Cerebellar nuclear complex (tissue), 1 donor: ENCODE measurements around the gene ECM1.

Source experiments
- DNase-seq, 2 experiments: peaks; one replicate each; lab custom pipeline; 2025; lab: John Stamatoyannopoulos, UW

Gene ECM1

DNA sequence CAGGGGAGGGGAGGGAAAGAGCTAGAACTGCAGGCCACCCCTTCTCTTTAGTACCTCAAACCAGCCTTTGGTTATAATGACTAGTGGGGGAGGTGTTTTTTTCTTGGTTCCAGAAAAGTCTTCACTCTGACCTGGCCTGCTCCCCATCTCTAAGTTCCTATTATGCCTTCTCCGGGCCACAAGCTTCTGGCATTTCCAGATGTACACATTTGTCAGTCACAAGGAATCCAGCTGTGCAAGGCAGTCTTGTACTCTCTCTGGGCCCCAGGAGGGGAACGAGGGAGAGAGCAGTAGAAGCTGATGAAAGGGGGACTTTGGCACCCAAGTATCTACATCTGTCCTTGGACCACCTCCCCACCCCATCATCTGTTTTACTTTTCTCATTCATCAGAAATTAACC lies 4.9 kb downstream of the ECM1 start:
- no peak for DNase-seq

DNA sequence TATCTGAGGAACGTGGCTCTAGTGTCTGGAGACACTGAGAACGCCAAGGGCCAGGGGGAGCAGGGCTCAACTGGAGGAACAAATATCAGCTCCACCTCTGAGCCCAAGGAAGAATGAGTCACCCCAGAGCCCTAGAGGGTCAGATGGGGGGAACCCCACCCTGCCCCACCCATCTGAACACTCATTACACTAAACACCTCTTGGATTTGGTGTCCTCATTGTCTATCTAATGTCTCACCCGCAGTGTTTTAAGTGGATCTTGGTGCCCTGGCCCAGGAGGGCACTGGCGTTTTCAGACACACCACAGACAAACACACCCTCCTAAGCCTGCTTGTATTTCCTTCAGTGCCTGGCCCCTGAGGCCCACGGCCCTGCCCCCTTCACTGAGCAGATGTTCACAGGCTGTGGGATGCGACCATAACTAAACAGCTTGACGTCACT lies 5.5 kb downstream of the ECM1 start:
- no peak for DNase-seq

DNA sequence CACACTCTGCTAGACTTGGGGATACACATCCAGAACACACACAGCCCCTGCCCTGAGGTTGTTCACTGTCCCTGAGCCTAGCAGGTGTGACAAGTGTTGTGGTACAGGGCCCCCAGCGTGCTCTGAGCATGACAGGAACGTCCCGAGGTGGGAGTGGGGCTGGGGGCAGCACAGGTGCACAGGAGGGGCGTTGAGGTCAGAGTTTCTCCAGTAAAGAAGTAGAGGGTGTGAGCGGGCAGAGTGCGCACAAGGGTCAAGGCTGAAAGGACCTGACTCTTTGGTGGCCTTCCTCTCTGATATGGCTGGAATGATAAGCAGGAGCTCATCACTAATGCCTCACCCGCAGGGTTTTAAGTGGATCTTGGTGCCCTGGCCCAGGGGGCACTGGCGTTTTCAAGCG lies 6.4 kb downstream of the ECM1 start:
- DNase-seq, result no peak

DNA sequence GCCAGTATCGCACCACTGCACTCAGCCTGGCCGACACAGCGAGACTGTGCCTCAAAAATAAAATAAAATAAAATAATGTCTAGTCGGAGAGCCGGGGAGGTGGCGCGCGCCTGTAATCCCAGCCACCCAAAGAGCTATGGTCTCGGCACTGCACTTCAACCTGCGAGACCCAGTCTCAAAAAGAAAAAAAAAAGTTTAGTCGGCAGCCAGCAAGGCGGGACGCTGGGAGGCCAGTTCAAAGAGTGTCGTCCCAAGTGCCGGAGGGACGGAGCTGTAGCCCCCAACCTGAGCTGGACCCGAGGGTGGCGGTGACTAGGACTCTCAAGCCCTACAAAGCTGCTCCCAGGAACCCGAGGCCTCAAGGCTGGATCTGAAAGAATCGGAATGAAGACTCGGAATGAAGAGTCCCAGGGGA lies 7.0 kb downstream of the ECM1 start:
- DNase-seq, result no peak

DNA sequence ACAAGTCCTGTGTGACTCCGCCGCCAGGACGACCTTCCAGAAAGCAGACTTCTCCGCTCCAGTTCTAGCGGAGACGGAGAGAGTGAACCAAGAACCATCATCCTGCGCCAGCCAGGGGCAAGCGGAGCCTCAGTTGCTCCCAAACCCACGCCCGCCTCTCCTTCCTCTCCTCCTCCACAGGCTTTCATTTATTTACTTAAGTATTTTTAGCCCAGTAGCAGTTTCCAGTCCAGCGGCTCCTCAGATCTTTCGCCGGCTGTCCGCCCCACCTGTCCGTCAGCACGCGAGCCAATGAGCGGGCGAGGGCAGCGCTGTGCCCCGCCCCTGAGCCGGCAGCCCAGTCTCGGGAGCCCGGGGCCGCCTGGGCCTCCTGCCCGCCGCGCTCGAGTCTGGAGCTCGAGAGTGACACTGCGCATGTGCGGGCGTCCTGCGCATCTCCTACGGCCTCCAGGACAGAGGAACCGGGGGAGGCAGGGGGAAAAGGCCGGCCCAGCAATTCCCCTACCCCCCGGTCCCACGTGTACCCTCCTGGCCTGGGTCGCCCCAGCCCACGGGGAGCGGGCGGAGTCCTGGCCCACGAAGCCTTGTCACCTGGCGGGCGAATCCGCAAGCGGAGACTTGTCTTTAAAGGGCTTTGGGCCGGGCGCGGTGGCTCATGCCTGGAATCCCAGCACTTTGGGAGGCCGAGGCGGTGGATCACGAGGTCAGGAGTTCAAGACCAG lies 7.6 kb downstream of the ECM1 start, which contains the start of gene FALEC:
Gene FALEC, plus strand, starts transcription at position 425 of the 722 bp plus-strand sequence.
- DNase-seq, result peak; percentile 80 to 87

DNA sequence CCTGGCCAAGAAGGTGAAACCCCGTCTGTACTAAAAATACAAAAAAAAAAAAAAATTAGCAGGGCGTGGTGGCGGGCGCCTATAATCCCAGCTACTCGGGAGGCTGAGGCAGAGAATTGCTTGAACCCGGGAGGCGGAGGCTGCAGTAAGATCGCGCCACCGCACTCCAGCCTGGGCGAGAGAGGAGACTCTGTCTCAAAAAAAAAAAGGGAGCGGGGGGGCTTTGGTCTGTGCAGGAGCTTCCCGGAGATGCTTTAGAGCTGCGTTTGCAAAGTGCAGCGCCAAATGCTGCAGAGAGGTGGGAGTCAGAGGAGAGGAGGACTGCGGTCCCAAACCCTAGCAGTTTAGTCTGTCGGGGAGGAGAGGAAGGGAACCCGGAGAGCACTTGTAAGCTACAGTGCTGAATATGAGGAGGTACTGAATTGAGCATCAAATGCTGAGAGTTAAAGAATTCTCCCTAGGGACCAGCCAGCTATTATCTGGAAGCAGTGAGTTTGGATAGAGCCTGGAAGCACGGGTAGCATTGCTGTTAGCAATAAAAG lies 8.2 kb downstream of the ECM1 start:
- no peak for DNase-seq

DNA sequence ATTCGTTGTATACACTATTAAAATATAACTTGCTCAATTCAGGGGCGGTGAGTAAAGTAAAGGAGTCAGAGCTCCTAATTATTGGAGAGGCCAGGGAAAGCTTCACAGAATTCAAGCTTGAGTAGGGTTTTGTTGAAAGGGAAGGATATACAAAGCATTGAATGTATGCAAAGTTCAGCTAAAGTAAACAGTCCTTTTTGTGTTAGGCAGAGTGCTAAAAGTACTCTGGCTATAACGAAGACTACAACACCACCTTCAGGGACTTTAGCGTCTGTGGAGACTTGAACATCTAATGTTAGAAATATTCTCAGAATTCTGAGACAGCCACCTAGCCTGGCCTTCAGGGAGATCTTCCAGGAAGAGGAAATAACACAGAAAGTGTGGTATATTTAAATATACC lies 8.7 kb downstream of the ECM1 start:
- DNase-seq, result no peak

DNA sequence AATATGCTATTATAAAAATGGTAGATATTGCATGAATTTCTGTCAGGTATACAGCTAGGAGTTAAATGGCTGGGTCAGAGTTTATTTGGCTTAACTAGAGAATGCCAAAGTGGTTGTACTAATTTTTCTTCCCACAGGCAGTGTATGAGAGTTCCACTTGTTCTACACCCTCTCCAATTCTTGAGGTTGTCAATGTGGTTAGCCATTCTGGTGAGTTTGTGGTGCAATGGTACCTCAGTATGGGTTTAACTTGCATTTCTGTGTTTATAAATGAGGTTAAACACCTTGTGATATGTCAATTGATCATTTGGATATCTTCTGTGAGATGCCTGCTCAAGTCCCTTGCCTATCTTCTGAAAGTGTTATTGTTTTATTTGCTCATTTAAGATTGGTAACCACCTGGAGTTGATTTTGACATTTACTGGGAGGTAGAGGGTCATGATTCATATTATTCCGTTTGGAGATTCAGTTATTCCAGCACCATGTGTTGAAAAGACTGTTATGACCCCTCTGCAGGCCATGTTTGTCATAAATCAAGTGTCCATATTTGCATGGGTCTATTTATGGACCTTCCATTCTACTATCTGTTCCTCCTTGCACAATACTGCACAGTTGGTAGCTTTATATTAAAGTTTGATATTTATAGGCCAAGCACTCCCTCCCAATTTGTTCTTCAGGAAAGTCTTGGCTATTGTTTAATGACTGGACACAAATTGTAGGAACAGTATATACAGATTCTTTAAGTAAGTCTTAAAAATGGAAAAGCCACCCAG lies 13.5 kb downstream of the ECM1 start:
- DNase-seq, result no peak

DNA sequence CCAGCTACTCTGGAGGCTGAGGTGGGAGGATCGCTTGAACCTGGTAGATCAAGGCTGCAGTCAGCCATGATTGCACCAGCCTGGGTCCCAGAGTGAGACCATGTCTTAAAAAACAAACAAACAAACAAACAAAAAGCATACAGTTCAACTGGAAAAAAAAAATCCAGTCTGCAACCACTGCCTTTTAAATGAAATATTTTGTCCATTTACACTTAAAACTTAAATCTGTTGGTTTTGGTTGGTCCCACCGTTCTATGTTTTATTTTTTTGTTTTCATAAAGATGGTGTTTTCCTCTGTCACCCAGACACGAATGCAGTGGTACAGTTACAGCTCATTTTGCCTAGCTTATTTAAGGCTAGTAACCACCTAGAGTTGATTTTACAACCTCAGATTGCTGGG lies 17.4 kb downstream of the ECM1 start:
- DNase-seq, result no peak

DNA sequence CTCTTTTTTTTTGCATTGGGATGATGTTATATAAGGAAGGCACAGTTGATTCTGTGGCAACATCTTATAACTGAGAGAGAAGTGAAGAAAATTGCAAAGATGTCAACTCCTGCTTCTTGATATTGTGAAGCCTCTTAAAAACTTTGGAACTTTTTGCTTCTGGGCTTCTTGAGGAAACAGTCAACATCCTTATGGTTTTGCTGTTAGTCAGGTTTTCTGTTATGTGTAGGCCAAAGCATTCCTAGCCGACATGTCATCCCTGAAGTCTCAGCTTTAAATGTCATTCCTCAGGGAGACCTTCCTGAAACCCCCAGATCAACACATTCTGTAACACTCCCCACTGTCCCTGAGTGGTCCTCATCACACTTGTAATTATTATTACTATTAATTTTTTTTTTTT lies 20.3 kb downstream of the ECM1 start:
- DNase-seq, result no peak

DNA sequence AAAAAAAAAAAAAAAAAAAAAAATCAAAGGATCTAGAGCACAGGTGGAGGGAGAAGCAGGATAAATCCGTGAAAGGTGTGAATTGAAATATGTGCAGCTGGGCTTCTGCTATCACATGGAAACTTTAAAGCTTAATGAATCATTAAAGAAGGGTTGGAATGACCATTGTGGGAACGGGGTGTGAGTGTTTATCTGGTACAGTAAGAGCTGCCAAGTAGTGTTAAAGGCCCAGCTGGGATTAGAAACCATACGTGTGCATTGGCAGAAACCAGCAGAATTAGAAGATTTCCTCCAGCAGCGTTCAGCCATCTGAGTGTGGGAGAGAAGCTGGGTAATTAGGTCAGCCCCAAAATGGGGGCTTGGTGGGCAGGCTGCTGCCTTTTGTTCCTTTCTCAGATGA lies 21.1 kb downstream of the ECM1 start:
- DNase-seq, result no peak

DNA sequence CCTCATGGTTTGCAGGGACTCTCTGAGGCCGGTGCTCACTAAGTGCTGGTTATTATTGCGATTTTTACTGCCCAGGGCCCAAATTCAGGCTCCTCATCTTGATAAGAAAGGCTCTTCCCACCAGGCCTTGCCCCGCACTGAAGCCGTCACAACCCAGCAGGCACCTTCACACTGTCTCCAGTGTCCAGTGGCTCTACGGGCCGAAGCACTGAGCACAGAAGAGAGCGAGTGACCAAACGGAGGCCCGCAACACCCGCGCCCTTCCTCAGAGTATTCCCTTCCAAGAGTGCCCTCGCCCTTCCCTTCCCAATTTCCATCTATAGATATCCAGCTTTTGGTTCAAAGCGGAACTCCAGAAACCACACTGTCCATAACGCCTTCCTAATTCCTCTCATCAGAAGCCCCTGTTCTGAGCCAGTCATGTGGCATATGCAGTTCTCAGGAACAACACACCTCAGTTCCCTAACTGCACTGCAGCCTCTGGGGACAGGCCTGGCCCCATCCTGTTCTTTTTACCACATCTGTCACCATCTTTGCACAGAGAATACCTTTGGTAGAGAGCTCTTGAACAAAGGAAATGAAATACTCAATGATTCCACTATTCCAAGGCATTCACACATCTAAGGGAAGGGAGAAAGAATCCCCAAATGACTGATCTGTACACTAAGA lies 22.7 kb downstream of the ECM1 start:
- DNase-seq, result no peak

DNA sequence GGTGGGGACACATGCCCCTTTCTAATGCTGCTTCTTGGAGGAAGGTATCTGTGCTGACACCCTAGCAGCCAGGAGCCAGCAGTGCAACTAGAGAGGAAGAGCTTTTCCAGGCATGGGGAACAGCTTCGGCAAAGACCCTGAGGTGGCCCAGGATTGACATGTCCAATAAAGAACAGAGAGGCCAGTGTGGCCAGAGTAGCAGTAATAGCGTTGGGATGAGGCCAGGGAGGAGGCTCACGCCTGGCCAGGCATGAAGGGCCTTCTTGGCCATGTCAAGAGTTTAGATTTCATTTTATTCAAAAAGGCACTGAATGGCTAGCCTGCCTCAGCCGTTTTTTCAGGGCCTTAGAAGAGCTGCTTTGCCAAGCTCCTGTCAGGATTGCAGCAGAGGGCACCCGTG lies 25.0 kb downstream of the ECM1 start:
- no peak for DNase-seq

DNA sequence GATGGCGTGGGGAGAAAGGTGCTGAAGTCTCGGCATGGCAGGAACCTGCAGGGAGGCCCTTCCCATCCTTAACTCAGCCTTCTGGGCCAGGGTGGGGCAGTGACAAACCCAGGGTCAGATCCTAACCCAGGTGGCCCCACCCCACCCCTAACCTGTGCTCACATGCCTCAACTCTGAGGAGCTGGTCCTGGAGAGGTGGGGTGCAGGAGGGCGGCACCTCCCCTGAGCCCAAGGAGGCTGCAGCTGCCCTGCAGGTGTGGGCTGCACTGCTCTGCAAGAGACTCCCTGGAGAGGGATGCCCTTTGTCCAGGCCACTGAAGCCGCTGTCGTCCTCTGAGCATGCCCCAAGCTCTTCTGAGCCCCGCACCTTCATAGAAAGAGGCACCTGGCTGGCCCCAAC lies 26.1 kb downstream of the ECM1 start:
- no peak for DNase-seq

DNA sequence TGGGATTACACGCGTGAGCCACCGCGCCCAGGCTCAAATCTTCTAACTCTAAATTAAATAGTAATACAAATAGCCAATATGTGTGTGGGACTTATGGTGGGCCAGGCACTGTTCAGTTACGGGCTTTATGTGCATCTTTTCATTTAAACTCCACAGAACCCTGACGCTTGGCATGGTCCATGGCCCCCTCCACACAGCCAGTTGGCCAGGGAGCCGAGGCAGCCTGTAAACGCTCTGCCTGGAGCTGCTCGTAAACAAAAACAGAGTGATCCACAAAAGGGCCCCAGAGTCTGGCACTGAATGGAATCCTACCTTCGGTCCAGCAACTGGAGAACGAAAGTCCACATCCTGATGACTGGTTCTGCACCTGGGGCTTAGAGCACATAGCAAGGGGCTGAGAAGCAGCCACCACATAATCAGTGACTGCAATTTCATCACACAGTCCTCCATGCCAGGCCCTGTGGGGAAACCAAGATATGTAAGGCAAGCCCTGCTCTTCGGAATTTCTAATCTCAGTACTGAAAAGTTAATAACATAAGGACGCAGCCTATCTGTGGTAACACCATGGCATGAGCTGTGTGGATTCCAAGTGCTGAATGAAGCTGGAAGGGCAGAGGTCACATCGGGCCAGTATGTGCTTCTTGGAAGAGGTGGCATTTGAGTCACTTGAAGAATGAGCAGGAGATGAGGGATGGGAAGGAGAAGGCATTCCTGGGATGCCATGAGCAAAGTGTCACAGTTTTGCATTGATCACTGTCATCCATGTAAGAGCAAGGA lies 27.8 kb downstream of the ECM1 start:
- DNase-seq, result no peak

DNA sequence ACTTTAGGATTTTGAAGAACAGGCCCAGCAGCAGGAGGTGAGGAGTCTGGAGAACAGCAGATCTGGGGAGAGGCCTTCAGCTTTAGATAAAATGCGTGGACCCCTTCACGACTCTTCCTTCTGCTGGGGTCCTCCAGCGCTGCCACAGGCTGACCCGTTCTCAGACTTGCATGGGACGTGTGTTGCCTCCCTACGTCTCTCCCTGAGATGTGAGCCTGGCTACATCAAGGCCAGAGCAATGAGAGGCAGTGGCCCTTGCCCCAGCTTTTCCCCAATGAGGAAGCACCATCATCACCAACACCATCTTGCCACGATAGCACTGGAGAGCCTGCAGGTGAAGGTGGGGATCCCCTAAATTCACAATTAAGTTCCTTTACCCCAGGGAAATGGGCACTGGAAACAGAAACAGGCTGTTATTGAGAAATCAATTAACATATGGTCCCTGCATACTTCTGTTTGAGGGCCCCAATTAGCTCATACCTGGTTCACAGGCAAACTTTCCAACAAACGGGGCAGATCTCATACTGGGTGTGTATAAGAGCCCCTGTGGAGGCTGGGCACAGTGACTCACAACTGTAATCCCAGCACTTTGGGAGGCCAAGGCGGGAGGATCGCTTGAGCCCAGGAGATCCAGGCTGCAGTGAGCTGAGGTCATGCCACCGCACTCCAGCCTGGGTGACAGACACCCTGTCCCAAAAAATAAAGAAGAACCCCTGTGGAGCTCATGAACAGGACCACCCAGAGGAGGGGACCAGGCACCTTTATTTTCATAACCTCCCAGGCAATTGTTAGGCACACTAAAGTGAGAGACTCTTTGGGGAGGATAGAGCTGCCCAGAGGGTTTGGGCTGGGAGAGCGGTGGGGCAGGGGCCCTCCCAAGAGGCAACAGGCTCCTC lies 29.2 kb downstream of the ECM1 start:
- DNase-seq, result no peak

DNA sequence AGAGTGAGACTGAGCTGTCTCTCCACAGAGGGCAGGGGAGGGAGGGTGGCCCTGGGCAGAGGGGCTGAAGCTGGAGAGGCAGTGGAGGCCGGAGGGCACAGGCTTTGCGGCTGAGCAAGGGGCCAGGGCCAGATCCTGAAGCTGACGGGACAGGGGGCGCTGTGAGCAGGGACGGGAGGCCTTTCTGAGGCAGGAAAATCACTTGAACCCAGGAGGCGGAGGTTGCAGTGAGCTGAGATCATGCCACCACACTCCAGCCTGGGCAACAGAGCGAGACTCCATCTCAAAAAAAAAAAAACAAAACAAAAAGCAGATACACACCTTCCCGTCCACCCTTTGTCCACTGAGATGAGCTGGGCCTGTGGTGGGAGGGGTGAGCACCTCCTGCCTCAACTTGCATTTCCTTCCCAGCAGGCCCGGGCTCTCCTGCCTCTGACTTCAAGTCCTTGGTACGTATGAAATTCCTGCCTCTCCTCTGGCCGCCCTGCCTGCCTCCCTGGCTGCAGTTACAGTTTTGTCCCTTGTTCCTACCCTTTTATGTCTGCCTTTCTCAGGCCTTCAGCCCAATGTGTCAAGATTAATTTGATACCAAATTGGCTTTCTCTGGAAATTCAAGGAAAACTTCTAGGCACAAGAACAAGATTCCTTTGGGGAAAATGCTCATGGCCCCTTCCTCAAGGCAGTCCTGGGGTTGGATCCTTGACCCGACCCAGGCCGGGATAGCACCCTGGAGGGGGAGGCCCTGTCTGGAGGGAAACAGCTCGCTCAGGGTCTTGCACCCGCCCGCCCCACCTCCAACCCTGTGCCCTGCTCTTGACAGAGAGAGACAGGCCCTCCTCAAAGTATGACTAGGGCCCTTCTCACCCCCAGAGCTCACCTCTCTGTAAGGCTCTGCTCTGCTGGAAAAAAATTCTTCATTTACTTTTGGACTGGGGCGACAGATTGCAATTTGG lies 30.1 kb downstream of the ECM1 start:
- no peak for DNase-seq

DNA sequence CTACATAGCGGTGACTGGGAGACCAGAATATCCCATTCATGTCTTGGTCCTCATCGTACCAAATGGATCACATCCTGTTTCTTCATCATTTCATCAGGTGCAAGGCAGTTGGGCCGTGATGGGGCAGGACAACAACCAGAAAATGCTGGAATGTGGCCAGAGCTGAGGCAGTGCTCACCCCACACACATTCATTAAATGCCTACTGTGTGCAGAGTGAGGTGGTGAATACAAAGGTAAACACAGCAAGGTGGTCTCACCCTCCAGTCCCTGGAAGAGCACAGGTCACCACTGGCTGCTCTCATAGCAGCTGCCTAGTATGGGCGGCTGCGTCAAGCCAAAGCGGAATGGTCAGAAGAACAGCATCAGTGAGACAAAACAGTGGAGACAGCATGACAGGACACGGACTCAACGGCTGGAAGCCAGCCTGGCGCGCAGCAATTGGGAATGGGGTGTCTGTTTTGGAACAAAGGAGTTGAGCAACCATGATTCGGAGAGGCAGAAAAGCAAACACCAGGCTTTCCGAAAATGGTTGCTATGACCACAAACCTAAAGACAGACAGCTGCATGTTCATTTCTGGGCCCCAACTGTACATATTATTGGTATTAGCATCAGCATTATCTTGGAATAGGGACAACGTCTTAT lies 35.7 kb downstream of the ECM1 start:
- DNase-seq, result no peak

DNA sequence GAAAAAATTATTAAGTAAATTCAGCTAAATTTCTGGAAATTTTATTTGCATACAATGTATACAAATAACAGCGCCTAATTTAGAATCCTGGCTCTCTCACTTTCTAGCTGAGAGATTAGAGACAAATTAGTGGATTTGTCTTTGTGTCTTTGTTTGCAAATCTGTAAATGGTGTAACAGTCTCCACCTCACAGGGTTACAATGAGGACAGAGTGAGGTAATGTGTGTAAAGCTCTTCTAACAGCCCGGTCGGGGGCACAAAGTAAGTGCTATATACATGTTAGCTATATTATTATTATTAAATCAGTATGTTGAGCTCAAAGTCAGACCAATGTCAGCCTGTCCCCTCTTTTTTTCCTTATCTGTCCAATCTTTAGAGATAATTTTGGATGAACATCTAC lies 36.3 kb downstream of the ECM1 start:
- DNase-seq, result no peak
